ENCODE results near the gene SOX8.
"Not testable (repeated sequence)": the region's sequence is repeated elsewhere in the genome, so short reads cannot be mapped to it uniquely, and the experiment has no call there.

The SOX8 gene

DNA sequence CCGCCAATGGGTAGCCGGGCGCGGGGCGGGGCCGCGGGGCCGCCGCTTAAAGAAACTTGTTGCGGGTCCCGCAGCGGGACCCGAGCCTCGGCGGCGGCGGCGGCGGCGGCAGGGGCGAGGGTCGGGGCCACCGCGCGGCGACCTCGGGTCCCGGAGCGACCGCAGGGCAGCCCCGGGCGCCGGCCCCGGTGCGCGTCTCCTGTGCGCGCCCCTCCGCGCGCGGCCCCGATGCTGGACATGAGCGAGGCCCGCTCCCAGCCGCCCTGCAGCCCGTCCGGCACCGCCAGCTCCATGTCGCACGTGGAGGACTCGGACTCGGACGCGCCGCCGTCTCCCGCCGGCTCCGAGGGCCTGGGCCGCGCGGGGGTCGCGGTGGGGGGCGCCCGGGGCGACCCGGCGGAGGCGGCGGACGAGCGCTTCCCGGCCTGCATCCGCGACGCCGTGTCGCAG is at the start of gene SOX8:
SOX8 (plus strand) TSS at position 76 of the 450 bp plus-strand sequence; CDS start at position 229, 153 bp downstream.
- DNase-seq, result no peak

DNA sequence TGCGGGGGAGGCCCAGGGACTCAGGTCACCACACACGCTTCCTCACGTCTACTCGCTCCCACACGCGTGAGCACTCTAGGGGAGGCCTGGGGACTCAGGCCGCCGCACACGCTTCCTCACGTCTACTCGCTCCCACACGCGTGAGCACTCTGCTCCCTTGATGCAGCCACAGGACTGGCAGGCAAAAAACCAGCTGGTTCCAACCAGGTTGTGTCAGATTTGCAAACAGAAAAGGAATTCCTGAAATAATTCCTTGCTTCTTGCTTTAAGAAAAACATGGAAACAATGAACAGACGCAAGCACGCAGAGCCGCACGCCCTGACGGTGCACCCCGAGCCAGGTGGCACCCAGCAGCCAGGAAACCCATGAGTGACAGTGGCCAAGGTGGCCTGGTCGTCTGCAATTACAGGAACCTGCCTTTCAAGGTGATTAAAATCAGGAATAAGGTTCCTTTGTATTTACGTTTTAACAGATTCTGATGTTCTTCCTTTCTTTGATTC is 48.7 kb upstream of the SOX8 start:
- DNase-seq, result no peak

DNA sequence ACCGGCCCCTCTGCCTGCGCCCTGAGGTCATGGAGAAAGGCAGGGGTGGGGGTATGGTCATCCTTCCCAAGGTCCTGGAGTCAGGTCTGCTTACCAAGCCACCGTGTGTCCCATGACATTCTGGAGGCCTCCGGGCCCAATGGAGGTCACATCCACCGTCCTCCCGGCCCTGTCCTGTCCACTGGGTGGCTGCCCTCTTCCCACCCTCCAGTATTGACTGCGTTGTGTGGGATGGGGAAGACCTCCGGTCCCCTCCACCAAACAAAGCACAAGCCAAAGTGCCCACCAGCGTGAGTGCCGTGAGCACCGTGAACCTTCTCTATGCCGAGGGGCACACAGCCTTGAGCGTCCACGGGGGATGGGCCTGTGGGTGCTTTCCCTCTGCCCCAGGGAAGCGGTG is 48.0 kb upstream of the SOX8 start:
- no peak for DNase-seq

DNA sequence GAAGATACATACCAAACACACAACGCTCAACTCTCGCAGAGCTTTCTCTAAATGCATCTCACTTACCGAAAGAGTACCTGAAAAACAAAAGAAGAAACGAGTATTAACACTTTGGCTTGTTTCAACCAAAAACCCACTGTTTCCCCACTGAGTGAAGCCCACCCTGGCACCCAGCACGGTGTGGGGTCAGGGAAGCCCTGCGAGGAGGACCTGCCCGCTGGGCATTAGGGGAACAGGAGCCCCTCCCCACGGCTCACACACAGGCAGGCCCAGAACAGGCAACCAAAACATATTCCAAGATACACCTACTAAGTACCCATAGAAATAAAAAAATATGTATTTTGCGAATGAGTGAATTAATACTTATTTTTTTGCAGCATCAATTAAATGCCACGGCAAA is 47.4 kb upstream of the SOX8 start:
- no peak for DNase-seq

DNA sequence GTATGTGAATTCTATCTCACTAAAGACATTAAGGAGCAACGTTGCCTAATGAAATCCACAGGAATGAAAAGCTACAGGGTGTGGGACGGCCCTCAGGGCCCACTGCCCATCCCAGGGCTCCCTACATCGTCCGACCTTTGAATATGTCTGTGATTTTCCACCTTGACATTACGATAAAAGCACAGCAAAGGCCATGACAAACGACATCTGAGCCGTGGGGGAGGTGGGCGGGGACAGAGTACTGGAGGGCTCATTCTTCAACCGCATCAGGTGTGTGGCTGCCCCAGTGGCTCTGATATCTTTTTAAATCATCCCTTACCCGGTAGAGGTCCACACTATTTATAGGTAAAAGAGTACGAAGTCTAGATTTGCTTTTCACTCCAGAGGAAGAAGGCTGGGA is 45.9 kb upstream of the SOX8 start:
- DNase-seq, result no peak

DNA sequence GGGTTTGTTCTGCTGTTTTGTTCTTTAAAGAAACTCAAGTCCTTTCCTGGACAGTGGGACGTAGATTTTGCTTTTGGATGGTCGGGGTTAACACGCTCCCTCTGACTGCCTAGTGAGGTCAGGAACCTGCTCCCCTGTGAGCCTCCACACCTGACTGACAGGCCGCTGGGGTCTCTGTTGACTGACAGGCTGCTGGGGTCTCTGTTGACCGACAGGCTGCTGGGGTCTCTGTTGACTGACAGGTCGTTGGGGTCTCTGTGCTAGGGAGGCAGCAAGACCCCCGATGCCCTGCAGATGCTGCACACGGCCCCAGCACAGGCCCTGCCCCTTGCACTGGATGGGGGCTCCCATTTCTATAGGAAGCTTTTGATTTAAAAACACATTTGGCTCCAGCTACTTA is 44.3 kb upstream of the SOX8 start:
- DNase-seq, result no peak

DNA sequence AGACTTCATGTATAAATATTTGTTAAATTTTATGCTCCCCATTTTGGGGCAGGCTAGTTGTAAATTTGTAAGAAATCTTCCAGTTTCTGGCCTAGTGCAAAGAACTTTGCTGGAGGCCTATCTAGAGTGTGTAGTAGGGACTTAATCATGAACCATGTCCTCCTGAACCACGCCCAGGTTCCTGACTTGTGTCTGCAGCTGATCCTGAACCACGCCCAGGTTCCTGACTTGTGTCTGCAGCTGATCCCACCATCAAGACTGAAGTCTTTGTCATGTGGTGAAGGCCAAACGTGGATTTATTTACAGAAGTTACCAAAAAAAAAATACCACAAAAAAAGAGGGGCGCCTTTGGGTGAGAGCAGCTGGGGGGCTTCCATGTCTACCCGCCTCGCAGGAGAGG is 43.8 kb upstream of the SOX8 start:
- DNase-seq, result no peak

DNA sequence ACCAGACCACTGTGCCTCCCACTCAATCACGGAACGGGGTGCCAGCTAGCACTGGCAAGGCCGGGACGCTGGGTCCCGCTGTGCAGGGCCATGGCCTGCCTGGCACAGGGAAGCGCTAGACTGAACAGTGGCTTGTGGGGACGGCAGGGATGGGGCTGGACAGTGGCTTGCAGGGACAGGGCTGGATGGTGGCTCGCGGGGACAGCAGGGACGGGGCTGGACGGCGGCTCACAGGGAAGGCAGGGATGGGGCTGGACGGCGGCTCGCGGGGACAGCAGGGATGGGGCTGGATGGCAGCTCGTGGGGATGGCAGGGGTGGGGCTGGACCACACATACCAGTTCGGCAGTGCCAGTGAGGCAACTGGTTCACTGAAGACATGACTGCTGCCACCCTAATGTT is 43.4 kb upstream of the SOX8 start:
- DNase-seq, result no peak

DNA sequence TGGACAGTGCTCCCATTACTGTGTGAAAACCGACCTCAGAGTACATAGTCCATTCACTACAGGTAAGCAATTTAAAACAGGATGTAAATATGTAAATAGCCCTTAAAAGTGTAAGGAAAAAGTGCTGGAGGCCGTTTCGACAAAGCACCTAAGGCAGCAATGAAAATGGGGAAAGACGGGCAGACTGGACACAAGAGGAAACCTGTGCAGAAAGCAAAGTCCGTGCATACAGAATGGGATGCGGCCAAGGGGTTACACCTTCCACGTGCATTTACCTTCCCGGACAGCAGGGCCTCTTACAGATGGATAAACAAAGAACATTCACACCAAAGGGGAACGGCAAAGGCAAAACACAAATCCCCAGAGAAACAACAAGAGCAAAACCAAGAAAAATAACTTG is 42.8 kb upstream of the SOX8 start:
- DNase-seq, result no peak

DNA sequence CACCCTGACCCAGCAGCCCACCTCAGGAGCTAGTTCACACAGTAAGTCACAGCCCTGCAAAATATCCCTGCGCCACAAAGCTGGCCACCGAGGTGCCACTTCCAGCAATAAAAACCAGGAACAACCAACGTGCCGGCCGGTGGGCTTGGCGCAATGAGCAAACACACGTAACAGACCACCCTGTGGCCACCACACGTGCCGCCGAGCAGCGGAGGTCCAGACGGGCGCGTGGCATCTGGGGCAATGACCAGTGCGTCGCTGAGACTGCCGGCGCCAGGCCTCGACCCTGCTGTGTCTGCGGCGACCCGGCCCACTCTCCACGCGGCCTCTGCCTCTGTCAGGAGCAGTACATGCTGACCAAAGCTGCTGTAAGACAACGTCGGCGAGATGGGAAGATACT is 42.3 kb upstream of the SOX8 start:
- DNase-seq, result no peak

DNA sequence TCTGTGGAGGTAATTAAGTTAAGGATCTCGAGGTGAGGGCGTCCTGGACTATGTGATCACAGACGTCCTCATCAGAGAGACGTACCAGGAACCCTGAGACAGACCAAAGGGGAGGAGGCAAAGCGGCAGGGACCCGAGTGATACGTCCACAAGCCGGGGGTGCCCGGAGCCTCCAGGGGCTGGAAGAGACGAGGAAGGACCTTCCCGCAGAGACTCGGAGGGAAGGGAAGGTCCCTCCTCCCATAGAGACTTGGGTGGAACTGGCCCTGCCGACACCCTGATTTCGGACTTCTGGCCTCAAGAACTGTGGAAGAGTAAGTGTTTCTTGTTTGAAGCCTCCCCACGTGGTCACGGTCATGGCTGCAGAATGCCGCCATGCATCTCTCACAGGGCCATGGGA is 41.6 kb upstream of the SOX8 start:
- DNase-seq, result no peak

DNA sequence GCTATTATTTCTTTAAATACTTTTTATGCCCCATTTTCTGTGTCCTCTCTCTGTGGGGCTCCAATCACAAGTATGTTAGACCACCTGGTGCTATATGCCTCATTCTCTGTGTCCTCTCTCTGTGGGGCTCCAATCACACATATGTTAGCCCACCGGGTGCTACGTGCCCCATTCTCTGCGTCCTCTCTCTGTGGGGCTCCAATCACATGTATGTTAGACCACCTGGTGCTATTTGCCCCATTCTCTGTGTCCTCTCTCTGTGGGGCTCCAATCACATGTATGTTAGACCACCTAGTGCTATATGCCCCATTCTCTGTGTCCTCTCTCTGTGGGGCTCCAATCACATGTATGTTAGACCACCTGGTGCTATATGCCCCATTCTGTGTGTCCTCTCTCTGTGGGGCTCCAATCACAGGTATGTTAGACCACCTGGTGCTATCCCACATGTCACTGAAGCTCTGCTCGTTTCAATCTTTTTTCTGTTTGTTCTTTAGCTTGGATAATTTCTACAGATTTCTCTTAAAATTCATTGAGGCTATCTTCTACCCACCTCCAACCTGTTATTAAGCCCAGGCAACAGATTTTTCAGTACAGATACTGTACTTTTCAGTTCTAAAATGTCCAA is 39.0 kb upstream of the SOX8 start:
- no peak for DNase-seq

DNA sequence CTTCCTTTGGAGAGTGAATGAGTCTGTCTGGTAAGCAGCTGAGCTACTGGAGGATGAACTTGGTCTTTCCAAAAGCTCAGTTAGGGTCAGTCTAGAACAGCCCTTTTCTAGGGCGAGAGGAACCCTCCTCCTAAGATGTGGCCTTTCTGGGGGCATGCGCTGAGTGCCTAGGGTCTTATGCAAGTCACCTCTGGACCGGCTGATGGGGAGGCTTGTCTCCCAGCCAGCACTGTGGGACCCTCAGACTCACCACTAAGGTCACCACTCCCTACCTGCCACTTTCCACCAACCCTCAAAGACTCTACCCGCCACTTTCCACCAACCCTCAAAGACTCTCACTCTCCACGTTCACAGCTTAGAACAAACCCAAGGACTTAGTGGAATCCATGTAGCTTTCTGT is 37.6 kb upstream of the SOX8 start:
- DNase-seq, result no peak

DNA sequence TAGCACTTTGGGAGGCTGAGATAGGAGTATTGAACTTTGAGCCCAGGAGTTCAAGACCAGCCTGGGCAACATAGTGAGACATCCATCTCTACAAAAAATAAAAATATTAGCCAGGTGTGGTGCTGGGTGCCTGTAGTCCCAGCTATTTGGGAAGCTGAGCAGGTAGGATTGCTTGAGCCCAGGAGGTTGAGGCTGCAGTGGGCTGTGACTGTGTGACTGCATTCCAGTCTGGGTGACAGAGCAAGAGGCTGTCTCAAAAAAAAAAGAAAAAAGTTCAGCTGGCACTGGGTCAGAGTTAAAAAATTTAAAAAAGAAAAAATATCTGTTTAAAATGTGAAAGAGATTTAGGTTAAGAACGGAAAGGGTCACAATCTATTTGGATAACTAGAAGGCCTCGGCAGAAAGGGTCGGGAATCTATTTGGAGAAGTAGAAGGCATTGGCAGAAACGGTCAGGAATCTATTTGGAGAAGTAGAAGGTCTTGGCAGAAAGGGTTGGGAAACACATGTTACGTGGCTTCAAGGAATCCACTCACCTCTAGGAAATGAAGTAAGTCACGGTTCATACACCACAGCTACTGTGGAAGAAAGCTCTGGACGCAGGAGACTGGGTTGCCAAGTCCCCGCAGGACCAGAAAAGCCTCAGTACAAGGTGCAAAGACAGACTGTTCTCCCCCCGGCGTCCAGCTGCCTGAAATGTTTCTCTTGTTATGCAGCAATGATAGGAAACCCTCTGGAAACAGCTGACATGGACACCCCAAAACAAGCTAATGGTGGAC is 36.1 kb upstream of the SOX8 start:
- no peak for DNase-seq

DNA sequence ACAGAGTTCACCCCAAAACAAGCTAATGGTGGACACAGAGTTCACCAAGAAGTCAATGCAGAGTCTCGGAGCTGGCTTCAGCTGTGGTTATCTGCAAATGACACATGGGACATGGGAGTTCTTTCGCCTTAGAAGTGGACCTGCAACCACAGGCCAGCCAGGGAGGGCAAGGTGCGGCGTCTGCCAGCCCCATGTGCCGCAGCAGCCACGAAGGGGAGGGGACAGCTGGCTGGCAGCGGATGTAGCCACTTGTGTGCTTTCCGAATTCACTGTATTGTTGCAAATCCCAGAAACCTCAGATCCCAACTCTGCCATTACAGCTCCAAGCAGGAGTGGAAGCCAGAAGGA is 35.5 kb upstream of the SOX8 start:
- no peak for DNase-seq

DNA sequence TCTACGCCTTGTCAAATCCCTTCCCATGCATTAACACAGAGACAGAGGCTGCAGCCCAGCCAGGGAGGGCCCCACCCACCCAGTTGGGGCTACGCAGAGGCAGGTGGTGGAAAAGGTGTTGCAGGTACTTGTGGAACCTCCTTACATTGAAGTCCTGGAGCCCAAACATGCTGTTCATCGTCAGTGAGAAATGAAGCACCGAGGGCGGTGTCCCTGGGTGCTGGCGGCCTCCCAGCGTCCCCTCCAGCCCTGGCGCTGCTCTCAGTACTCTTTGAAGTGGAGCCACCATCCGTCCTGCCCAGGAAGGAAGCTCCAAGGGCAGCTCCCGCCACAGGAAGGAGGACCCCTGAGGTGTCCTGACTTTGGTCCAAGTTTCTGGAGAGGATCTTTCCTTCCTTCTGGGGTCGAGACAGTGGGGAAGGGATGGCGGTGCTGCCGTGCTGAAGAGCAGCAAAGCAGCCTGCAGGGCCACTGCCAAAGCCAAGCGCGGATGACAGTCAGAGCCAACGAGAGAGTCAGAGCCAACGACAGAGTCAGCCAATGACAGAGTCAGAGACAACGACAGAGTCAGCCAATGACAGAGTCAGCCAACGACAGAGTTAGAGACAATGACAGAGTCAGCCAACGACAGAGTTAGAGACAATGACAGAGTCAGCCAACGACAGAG is 34.2 kb upstream of the SOX8 start:
- no peak for DNase-seq

DNA sequence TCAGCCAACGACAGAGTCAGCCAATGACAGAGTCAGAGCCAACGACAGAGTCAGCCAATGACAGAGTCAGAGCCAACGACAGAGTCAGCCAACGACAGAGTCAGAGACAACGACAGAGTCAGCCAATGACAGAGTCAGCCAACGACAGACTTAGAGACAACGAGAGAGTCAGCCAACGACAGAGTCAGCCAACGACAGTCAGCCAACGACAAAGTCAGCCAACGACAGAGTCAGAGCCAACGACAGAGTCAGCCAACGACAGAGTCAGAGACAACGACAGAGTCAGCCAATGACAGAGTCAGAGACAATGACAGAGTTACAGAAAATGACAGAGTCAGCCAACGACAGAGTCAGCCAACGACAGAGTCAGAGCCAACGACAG is 33.7 kb upstream of the SOX8 start:
- DNase-seq, result not testable (repeated sequence)

DNA sequence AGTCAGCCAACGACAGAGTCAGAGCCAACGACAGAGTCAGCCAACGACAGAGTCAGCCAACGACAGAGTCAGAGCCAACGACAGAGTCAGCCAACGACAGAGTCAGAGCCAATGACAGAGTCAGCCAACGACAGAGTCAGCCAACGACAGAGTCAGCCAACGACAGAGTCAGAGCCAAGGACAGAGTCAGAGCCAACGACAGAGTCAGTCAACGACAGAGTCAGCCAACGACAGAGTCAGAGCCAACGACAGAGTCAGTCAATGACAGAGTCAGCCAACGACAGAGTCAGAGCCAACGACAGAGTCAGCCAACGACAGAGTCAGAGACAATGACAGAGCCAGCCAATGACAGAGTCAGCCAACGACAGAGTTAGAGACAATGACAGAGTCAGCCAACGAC is 32.8 kb upstream of the SOX8 start:
- DNase-seq, result not testable (repeated sequence)

DNA sequence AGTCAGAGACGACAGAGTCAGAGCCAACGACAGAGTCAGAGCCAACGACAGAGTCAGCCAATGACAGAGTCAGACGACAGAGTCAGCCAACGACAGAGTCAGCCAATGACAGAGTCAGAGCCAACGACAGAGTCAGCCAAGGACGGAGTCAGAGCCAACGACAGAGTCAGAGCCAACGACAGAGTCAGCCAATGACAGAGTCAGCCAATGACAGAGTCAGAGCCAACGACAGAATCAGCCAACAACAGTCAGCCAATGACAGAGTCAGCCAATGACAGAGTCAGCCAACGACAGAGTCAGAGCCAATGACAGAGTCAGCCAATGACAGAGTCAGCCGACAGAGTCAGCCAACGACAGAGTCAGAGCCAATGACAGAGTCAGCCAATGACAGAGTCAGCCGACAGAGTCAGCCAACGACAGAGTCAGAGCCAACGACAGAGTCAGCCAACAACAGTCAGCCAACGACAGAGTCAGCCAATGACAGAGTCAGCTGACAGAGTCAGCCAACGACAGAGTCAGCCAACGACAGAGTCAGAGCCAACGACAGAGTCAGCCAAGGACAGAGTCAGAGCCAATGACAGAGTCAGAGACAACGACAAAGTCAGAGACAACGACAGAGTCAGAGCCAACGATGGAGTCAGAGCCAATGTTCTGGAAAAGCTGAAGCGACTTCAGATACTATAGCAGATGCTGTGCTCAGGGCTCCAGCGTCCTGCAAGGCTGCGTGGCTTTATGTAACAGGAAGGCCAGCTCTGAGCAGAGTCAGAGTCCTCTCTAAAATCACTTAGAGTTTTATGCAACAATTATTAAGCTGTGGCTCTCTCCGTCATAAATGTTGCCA is 30.6 kb upstream of the SOX8 start:
- DNase-seq, result not testable (repeated sequence)

DNA sequence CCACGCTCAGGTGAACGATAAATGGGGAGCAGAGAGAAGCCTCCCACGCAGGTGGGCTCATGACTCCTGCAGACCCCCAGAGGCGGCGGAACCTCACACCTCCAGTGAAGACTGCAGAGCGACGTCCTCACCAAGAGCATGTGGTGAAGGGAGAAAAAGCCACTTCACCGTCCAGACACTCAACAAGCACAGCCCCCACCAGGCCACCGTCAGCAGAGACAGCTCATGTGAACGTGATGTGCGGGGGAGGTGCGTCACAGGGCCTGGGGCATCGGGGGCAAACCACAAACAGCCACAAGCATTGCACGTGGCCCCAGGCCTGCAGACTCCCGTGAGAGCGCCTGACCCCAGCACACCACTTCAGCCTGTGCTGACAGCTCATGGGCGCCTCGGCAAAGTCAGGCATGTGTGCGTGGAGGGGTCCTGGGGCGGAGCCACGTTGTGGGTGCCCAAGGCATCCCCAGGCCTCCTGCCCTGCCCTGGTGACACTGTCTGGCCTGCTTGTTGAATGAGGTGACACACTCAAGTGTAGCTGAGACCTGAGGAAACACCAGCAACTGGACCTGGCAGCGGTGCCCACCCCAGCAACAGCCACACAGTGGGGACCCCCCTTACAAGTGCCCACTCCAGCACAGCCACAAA is 29.8 kb upstream of the SOX8 start:
- no peak for DNase-seq

DNA sequence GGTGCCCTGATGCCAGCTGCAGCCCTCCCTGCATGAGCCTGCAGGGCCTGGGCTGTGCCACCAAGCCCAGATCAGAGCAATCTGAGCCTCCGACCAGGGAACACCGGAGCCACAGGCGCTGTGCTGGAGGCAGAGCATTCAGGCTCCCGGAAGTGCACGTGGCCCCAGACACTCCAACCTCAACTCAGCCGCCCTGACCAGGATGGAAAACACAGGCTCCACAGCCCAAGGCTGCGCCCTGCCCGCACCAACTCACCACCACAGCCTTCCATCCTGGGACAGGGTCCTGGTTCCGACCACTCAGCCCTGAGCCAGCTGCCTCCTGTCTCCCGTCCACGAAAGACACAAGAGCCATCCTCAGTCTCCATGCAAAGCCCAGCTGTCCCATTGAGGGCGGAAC is 29.2 kb upstream of the SOX8 start:
- no peak for DNase-seq

DNA sequence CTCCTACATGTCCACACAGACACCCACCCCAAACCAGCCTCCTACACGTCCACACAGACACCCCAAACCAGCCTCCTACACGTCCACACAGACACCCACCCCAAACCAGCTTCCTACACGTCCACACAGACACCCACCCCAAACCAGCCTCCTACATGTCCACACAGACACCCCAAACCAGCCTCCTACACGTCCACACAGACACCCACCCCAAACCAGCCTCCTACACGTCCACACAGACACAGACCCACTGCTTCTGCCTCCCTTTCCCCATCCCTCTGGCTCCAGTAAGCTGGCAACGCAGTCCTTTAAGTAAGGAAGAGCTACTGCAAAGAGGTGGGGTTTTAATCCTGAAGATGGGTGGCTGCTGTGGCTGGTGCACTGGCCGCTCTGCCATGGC is 27.8 kb upstream of the SOX8 start:
- not testable (repeated sequence) for DNase-seq

DNA sequence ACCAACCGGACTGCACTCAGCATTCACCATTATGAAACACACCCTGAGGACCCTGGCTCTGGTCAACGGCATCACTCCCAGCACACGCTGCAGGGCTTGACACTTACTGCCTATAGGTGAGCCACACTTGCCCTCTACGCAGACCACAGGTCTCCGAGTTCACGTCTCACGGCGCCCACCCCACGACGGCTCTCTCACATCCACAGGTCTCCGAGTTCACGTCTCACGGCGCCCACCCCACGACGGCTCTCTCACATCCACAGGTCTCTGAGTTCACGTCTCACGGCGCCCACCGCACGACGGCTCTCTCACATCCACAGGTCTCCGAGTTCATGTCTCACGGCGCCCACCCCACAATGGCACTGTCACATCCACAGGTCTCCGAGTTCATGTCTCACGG is 25.8 kb upstream of the SOX8 start:
- DNase-seq, result not testable (repeated sequence)
